HUES6 (cell line): Measurements from ENCODE around the gene CLRN1.
A peak's percentile ranks its signal among the peaks of the same experiment; 100 is the strongest.

Experiments used
- H3K27ac ChIP-seq: 2 replicates; pipeline ENCODE4 v1.7.0; 2013; ENCODE audit warnings: low read depth, mild to moderate bottlenecking, low read length, inconsistent platforms
- H3K27me3 ChIP-seq: 2 replicates; pipeline ENCODE4 v1.6.1; 2013; ENCODE audit warnings: low read length; ENCODE audit not compliant: control insufficient read depth, insufficient read depth
- H3K36me3 ChIP-seq: 2 replicates; pipeline ENCODE4 v1.6.1; 2013; ENCODE audit warnings: low read length; ENCODE audit not compliant: control insufficient read depth, insufficient read depth
- H3K4me1 ChIP-seq: 2 replicates; pipeline ENCODE4 v1.6.1; 2013; ENCODE audit warnings: low read length; ENCODE audit not compliant: control insufficient read depth, insufficient read depth
- H3K4me3 ChIP-seq: 2 replicates; pipeline ENCODE4 v1.5.1; 2013; ENCODE audit warnings: low read depth, low read length
- H3K9ac ChIP-seq: one replicate; pipeline ENCODE4 v1.6.1; 2013; ENCODE audit warnings: mild to moderate bottlenecking, low read length
- H3K9me3 ChIP-seq: 2 replicates; pipeline ENCODE4 v1.6.1; 2013; ENCODE audit warnings: low read depth, low read length; ENCODE audit not compliant: control insufficient read depth, insufficient read depth

CLRN1 gene

GRCh38 chr3:150945226-150946032 is 27.1 kb downstream of the CLRN1 start:
- Histone ChIP-seq H3K27ac (no peak overlapping the region), H3K4me3 (no peak overlapping the region), H3K36me3 (no peaks in the 10 kb centered on the region), H3K4me1 (no peaks in the 10 kb centered on the region), H3K9ac (no peak overlapping the region), H3K9me3 (no peaks in the 10 kb centered on the region), H3K27me3 (no peaks in the 10 kb centered on the region)

- Histone ChIP-seq H3K36me3 (no peaks in the 10 kb centered on the region), H3K27me3 (no peaks in the 10 kb centered on the region), H3K9ac (no peak overlapping the region), H3K9me3 (no peaks in the 10 kb centered on the region), H3K4me3 (no peak overlapping the region), H3K4me1 (no peaks in the 10 kb centered on the region), H3K27ac (no peak overlapping the region)
These were observed 30.3 kb downstream of the CLRN1 start for GRCh38 chr3:150942221-150942620.

- Histone ChIP-seq H3K27me3 (no peaks in the 10 kb centered on the region), H3K4me3 (no peak overlapping the region), H3K9ac (no peak overlapping the region), H3K9me3 (no peaks in the 10 kb centered on the region), H3K36me3 (no peaks in the 10 kb centered on the region), H3K4me1 (no peaks in the 10 kb centered on the region), H3K27ac (no peak overlapping the region)
These were observed 35.8 kb downstream of the CLRN1 start for GRCh38 chr3:150936693-150937092.

- H3K36me3 ChIP-seq, result no peaks in the 10 kb centered on the region
- no peaks in the 10 kb centered on the region for H3K4me1 ChIP-seq
- no peaks in the 10 kb centered on the region for H3K9me3 ChIP-seq
- H3K27ac ChIP-seq, result no peak overlapping the region
- H3K4me3 ChIP-seq, result no peak overlapping the region
- no peak overlapping the region for H3K9ac ChIP-seq
- no peaks in the 10 kb centered on the region for H3K27me3 ChIP-seq
These were observed 39.0 kb downstream of the CLRN1 start for GRCh38 chr3:150933473-150933995.

- H3K27me3 ChIP-seq, result no peaks in the 10 kb centered on the region
- H3K4me3 ChIP-seq, result no peak overlapping the region
- no peaks in the 10 kb centered on the region for H3K9me3 ChIP-seq
- H3K9ac ChIP-seq, result no peak overlapping the region
- no peaks in the 10 kb centered on the region for H3K4me1 ChIP-seq
- no peaks in the 10 kb centered on the region for H3K36me3 ChIP-seq
- H3K27ac ChIP-seq, result no peak overlapping the region
These were observed 40.8 kb downstream of the CLRN1 start for GRCh38 chr3:150931745-150932144.

- no peaks in the 10 kb centered on the region for H3K36me3 ChIP-seq
- H3K4me1 ChIP-seq, result 0 out of 2 replicates have a peak, but pooled peaks cover 6% of the 10 kb centered on the region
- no peak overlapping the region for H3K4me3 ChIP-seq
- no peak overlapping the region for H3K9ac ChIP-seq
- no peaks in the 10 kb centered on the region for H3K9me3 ChIP-seq
- no peaks in the 10 kb centered on the region for H3K27me3 ChIP-seq
- no peak overlapping the region for H3K27ac ChIP-seq
These were observed 41.7 kb downstream of the CLRN1 start for GRCh38 chr3:150930839-150931238.

- Histone ChIP-seq H3K4me1 (peaks cover 11% of the 10 kb centered on the region), H3K27me3 (no peaks in the 10 kb centered on the region), H3K4me3 (no peak overlapping the region), H3K9me3 (no peaks in the 10 kb centered on the region), H3K27ac (no peak overlapping the region), H3K36me3 (no peaks in the 10 kb centered on the region), H3K9ac (no peak overlapping the region)
These were observed 44.3 kb downstream of the CLRN1 start for GRCh38 chr3:150928234-150928633.

- H3K9ac ChIP-seq, result no peak overlapping the region
- no peaks in the 10 kb centered on the region for H3K9me3 ChIP-seq
- H3K27me3 ChIP-seq, result no peaks in the 10 kb centered on the region
- H3K36me3 ChIP-seq, result no peaks in the 10 kb centered on the region
- no peak overlapping the region for H3K4me3 ChIP-seq
- H3K4me1 ChIP-seq, result peaks cover 11% of the 10 kb centered on the region
- no peak overlapping the region for H3K27ac ChIP-seq
These were observed 46.2 kb downstream of the CLRN1 start for GRCh38 chr3:150926328-150926727.

- no peak overlapping the region for H3K27ac ChIP-seq
- H3K9ac ChIP-seq, result no peak overlapping the region
- H3K4me3 ChIP-seq, result peak overlapping the region; percentile 5; the same call in 1 of the 2 replicates
- H3K4me1 ChIP-seq, result peaks cover 12% of the 10 kb centered on the region
- no peaks in the 10 kb centered on the region for H3K36me3 ChIP-seq
- H3K27me3 ChIP-seq, result no peaks in the 10 kb centered on the region
- H3K9me3 ChIP-seq, result no peaks in the 10 kb centered on the region
These were observed 46.8 kb downstream of the CLRN1 start for GRCh38 chr3:150925751-150926201.

- H3K36me3 ChIP-seq, result no peaks in the 10 kb centered on the region
- peaks cover 19% of the 10 kb centered on the region for H3K4me1 ChIP-seq
- no peaks in the 10 kb centered on the region for H3K27me3 ChIP-seq
- H3K4me3 ChIP-seq, result no peak overlapping the region
- no peak overlapping the region for H3K9ac ChIP-seq
- H3K27ac ChIP-seq, result no peak overlapping the region
- H3K9me3 ChIP-seq, result no peaks in the 10 kb centered on the region
These were observed 49.9 kb downstream of the CLRN1 start for GRCh38 chr3:150922611-150923010.

GRCh38 chr3:150921209-150921608 is 51.3 kb downstream of the CLRN1 start:
- Histone ChIP-seq H3K9ac (no peak overlapping the region), H3K27me3 (no peaks in the 10 kb centered on the region), H3K27ac (no peak overlapping the region), H3K4me3 (no peak overlapping the region), H3K36me3 (no peaks in the 10 kb centered on the region), H3K4me1 (peaks cover 17% of the 10 kb centered on the region), H3K9me3 (no peaks in the 10 kb centered on the region)
